Measurements from ENCODE around the gene SMTNL1. TPM values are rescaled to one million over a fixed set of nuclear protein-coding genes. Genes with fewer than 3 reads are reported as not detected.

Gene SMTNL1
- total and polyA plus RNA-seq, 4 donors, result not detected

DNA sequence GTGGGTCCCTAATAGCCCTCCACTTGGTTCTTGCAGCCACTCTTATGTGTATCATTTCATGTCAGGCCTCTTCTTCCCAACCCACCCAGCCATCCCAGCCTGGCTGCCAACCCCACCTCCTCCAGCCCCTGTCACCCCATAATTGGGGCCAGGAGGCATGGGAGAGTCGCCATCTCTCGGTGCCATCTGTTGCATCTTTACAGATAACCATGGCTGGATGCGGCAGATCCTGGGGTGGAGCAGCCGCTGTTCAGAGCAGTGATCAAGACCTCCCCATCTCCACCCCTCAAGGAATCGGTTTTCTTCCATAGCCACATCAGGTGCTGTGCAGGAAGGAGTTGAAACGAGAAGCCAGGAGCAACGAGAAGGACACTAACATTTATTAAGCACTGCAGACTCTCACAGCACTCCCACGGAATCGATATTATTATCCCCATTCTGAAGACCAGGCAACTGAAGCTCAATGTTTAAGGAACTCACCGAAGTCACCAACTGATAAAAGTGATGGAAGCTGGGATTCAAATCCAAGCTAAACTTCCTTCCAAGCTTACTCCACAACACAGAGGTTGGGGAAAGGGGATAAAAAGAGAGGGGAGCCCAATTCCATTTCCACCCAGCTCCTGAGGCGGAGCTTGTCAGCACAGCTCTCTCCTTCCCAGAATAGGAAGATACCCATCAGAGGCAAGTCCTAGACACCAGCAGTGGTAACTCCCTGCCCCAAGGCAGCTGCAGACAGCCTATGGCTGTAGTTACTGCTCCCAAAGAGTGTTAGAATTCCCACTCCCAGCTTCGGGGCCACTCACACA is 24.5 kb upstream of the SMTNL1 start:
- DNase-seq (ENCODE audit: low spot score), result peak; percentile 80
- 86% methylated on average over 12 of the region's 12 CpGs for WGBS
- Histone ChIP-seq H3K27me3 (ENCODE audit: control insufficient read depth in 4 of 4, insufficient read depth in 4 of 4, low read length in 3 of 4) (no peaks in the 10 kb centered on the region), H3K4me1 (ENCODE audit: control insufficient read depth in 4 of 4, insufficient read depth in 4 of 4, low read length in 3 of 4) (peaks cover 1 to 38% (median 28%) of the 10 kb centered on the region in 4 donors), H3K9ac (ENCODE audit: low read depth in 1 of 2, low read length in 2 of 2) (peak overlapping the region in 1 of 2 donors; percentile 37), H3K9me3 (ENCODE audit: control insufficient read depth in 4 of 4, low read length in 3 of 4) (no peaks in the 10 kb centered on the region), H3K4me3 (ENCODE audit: low read depth in 1 of 3, low read length in 3 of 3) (peak overlapping the region in 2 of 3 donors; percentile 93 to 97), H3K27ac (ENCODE audit: low read depth in 1 of 2, low read length in 2 of 2) (no peak overlapping the region), H3K36me3 (ENCODE audit: control insufficient read depth in 4 of 4, insufficient read depth in 3 of 4, low read depth in 1 of 4, low read length in 3 of 4) (peaks cover 0 to 8% (median 4%) of the 10 kb centered on the region in 4 donors)
- TF ChIP-seq NR2F2 (IDR thresholded peaks at IDR 0.05), result no peak
- no peak for TF ChIP-seq RAD21 (IDR thresholded peaks at IDR 0.05)
- TF ChIP-seq, protein P1, sequence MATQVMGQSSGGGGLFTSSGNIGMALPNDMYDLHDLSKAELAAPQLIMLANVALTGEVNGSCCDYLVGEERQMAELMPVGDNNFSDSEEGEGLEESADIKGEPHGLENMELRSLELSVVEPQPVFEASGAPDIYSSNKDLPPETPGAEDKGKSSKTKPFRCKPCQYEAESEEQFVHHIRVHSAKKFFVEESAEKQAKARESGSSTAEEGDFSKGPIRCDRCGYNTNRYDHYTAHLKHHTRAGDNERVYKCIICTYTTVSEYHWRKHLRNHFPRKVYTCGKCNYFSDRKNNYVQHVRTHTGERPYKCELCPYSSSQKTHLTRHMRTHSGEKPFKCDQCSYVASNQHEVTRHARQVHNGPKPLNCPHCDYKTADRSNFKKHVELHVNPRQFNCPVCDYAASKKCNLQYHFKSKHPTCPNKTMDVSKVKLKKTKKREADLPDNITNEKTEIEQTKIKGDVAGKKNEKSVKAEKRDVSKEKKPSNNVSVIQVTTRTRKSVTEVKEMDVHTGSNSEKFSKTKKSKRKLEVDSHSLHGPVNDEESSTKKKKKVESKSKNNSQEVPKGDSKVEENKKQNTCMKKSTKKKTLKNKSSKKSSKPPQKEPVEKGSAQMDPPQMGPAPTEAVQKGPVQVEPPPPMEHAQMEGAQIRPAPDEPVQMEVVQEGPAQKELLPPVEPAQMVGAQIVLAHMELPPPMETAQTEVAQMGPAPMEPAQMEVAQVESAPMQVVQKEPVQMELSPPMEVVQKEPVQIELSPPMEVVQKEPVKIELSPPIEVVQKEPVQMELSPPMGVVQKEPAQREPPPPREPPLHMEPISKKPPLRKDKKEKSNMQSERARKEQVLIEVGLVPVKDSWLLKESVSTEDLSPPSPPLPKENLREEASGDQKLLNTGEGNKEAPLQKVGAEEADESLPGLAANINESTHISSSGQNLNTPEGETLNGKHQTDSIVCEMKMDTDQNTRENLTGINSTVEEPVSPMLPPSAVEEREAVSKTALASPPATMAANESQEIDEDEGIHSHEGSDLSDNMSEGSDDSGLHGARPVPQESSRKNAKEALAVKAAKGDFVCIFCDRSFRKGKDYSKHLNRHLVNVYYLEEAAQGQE (IDR thresholded peaks at IDR 0.05), result no peak
- TF ChIP-seq, protein P2, sequence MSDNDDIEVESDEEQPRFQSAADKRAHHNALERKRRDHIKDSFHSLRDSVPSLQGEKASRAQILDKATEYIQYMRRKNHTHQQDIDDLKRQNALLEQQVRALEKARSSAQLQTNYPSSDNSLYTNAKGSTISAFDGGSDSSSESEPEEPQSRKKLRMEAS (IDR thresholded peaks at IDR 0.05), result no peak
- TF ChIP-seq HNF4G (IDR thresholded peaks at IDR 0.05), result no peak
- TF ChIP-seq, protein P3, sequence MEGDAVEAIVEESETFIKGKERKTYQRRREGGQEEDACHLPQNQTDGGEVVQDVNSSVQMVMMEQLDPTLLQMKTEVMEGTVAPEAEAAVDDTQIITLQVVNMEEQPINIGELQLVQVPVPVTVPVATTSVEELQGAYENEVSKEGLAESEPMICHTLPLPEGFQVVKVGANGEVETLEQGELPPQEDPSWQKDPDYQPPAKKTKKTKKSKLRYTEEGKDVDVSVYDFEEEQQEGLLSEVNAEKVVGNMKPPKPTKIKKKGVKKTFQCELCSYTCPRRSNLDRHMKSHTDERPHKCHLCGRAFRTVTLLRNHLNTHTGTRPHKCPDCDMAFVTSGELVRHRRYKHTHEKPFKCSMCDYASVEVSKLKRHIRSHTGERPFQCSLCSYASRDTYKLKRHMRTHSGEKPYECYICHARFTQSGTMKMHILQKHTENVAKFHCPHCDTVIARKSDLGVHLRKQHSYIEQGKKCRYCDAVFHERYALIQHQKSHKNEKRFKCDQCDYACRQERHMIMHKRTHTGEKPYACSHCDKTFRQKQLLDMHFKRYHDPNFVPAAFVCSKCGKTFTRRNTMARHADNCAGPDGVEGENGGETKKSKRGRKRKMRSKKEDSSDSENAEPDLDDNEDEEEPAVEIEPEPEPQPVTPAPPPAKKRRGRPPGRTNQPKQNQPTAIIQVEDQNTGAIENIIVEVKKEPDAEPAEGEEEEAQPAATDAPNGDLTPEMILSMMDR (IDR thresholded peaks at IDR 0.05; ENCODE audit: low read depth, low read length, missing input control), result no peak
- no peak for TF ChIP-seq RXRA (IDR thresholded peaks at IDR 0.05)
- TF ChIP-seq FOXA1 (IDR thresholded peaks at IDR 0.05), result no peak
- no peak for TF ChIP-seq YY1 (IDR thresholded peaks at IDR 0.05)
- TF ChIP-seq SP1 (IDR thresholded peaks at IDR 0.05), result no peak
- TF ChIP-seq JUND (IDR thresholded peaks at IDR 0.05), result no peak
- no peak for TF ChIP-seq TAF1 (conservative IDR thresholded peaks at IDR 0.05)
- TF ChIP-seq GABPA (IDR thresholded peaks at IDR 0.05 in 1 of 2, conservative IDR thresholded peaks at IDR 0.05 in 1 of 2), result no peak
- no peak for TF ChIP-seq ATF3 (IDR thresholded peaks at IDR 0.05)
- TF ChIP-seq EGR1 (IDR thresholded peaks at IDR 0.05; ENCODE audit: low read depth in 2 of 2), result no peak
- no peak for TF ChIP-seq ZBTB33 (IDR thresholded peaks at IDR 0.05)
- TF ChIP-seq FOXA2 (IDR thresholded peaks at IDR 0.05), result no peak
- no peak for TF ChIP-seq HNF4A (conservative IDR thresholded peaks at IDR 0.05)
